SU-DHL-6 (cell line): Measurements from ENCODE around the gene SMIM43.

Source experiments
- EZH2phosphoT487 ChIP-seq: fragments of 200-600 bp; sonication (generic), shearing (Covaris generic); conservative IDR thresholded peaks from 2 replicates; pipeline ENCODE4 v1.6.1; 2018; ENCODE audit warnings: mild to moderate bottlenecking, antibody characterized with exemption, low read length, moderate library complexity, mixed read lengths
- TF ChIP-seq, protein P1 (sequence below): fragments of 200-600 bp; sonication (generic); IDR thresholded peaks from one replicate; pipeline ENCODE4 v1.5.1; 2017; ENCODE audit warnings: antibody characterized with exemption, mild to moderate bottlenecking, low read length, moderate library complexity; ENCODE audit not compliant: insufficient read depth, poor library complexity, severe bottlenecking

GRCh38 chr4:121737846-121738554, 27.0 kb downstream of the SMIM43 start:
- TF ChIP-seq, protein P1, sequence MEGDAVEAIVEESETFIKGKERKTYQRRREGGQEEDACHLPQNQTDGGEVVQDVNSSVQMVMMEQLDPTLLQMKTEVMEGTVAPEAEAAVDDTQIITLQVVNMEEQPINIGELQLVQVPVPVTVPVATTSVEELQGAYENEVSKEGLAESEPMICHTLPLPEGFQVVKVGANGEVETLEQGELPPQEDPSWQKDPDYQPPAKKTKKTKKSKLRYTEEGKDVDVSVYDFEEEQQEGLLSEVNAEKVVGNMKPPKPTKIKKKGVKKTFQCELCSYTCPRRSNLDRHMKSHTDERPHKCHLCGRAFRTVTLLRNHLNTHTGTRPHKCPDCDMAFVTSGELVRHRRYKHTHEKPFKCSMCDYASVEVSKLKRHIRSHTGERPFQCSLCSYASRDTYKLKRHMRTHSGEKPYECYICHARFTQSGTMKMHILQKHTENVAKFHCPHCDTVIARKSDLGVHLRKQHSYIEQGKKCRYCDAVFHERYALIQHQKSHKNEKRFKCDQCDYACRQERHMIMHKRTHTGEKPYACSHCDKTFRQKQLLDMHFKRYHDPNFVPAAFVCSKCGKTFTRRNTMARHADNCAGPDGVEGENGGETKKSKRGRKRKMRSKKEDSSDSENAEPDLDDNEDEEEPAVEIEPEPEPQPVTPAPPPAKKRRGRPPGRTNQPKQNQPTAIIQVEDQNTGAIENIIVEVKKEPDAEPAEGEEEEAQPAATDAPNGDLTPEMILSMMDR: no peak
- no peak for TF ChIP-seq EZH2phosphoT487
